Tibial nerve (tissue), 4 donors: Measurements from ENCODE around the gene PTRH1.

Experiments
- EP300 ChIP-seq, 2 donors: sonication (generic); formaldehyde crosslinking; IDR thresholded peaks; one replicate each; pipeline ENCODE4 v1.6.1; 2017; ENCODE audit warnings: antibody characterized with exemption in 2 of 2, mild to moderate bottlenecking in 1 of 2
- POLR2A ChIP-seq, 2 donors: fragments of 450-650 bp; IDR thresholded peaks; one replicate each; pipeline ENCODE4 v1.6.1; 2017; ENCODE audit warnings: antibody characterized with exemption in 2 of 2, mild to moderate bottlenecking in 2 of 2, moderate library complexity in 2 of 2
- TF ChIP-seq, protein P1 (sequence below), 5 experiments: fragments of 200-600 bp in 3 of 5; fragments of 450-650 bp in 2 of 5; sonication (generic) in 3 of 5; IDR thresholded peaks; one replicate each; pipeline ENCODE4 v1.5.1; 2016 to 2019; ENCODE audit warnings: antibody characterized with exemption in 5 of 5, mild to moderate bottlenecking in 3 of 5, moderate library complexity in 2 of 5

DNA sequence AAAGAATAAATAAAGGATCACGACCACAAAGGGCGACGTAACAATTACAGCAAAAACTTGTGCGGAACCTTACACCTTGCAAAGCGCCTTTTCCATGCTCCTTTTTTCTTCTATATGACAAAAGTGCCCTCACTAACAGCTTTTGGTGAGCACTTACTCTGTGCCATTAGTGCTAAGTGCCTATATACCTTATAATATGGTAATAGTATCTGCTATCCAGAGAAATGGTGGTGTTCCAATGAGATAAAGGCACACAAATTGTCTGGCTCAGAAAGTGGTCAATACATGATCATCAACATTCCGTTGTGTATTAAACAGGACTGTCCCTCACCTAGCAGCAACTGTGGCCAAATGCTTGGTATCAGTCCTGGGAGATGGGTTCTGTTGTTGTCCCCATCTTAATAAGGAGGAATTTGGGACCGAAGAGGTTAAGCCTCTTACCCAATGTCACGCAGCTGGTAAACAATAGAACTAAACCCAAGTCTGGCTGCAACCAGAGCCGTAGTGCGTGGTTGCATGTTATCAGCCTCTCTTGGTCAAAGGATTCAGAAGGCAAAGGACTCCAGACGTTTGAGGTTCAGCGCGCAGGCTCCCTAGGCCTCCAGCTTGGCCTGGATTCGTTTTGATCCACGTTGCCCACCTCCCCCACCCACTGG lies 20.2 kb upstream of the PTRH1 start:
- TF ChIP-seq, protein P1, sequence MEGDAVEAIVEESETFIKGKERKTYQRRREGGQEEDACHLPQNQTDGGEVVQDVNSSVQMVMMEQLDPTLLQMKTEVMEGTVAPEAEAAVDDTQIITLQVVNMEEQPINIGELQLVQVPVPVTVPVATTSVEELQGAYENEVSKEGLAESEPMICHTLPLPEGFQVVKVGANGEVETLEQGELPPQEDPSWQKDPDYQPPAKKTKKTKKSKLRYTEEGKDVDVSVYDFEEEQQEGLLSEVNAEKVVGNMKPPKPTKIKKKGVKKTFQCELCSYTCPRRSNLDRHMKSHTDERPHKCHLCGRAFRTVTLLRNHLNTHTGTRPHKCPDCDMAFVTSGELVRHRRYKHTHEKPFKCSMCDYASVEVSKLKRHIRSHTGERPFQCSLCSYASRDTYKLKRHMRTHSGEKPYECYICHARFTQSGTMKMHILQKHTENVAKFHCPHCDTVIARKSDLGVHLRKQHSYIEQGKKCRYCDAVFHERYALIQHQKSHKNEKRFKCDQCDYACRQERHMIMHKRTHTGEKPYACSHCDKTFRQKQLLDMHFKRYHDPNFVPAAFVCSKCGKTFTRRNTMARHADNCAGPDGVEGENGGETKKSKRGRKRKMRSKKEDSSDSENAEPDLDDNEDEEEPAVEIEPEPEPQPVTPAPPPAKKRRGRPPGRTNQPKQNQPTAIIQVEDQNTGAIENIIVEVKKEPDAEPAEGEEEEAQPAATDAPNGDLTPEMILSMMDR (IDR thresholded peaks at IDR 0.05): no peak
- TF ChIP-seq EP300 (IDR thresholded peaks at IDR 0.05): no peak
- TF ChIP-seq POLR2A (IDR thresholded peaks at IDR 0.05): no peak
